Gastrocnemius medialis (tissue), 4 donors: ENCODE results near the gene YWHAH. TPM values are rescaled to one million over a fixed set of nuclear protein-coding genes. Genes with fewer than 3 reads are reported as not detected.

ENCODE experiments used
- ATAC-seq, 2 donors: fragments of 150-250 bp; one replicate each; pipeline ENCODE4 v1.9.1; 2016
- DNase-seq, 2 donors: peaks; one replicate each; pipeline ENCODE4 v3.0.0-alpha.2; 2019
- H3K27ac ChIP-seq, 4 donors: fragments of 200-600 bp; sonication (generic); 1 replicate in 1 of 4; 2 replicates in 3 of 4; pipeline ENCODE4 v1.5.1; 2016 to 2018; ENCODE audit warnings: mild to moderate bottlenecking in 2 of 4, moderate library complexity in 1 of 4
- H3K27me3 ChIP-seq, 3 donors: fragments of 200-600 bp; sonication (generic) in 2 of 3; 1 replicate in 1 of 3; 2 replicates in 2 of 3; pipeline versions ENCODE4 v1.5.1 to v1.6.0; 2016 to 2019; ENCODE audit warnings: mild to moderate bottlenecking in 1 of 3, moderate library complexity in 1 of 3
- H3K36me3 ChIP-seq, 2 donors: fragments of 200-600 bp; sonication (generic) in 1 of 2; one replicate each; pipeline ENCODE4 v1.5.1; 2017 to 2018
- H3K4me1 ChIP-seq, 2 donors: fragments of 200-600 bp; sonication (generic) in 1 of 2; one replicate each; pipeline ENCODE4 v1.5.1; 2016 to 2017; ENCODE audit warnings: mild to moderate bottlenecking in 2 of 2
- H3K4me3 ChIP-seq, 4 donors: fragments of 200-600 bp; sonication (generic) in 3 of 4; 1 replicate in 1 of 4; 2 replicates in 3 of 4; pipeline ENCODE4 v1.5.1; 2016 to 2019; ENCODE audit warnings: mild to moderate bottlenecking in 2 of 4
- H3K9me3 ChIP-seq, 3 donors: fragments of 200-600 bp; sonication (generic) in 2 of 3; 1 replicate in 1 of 3; 2 replicates in 2 of 3; pipeline ENCODE4 v1.5.1; 2016 to 2019
- CTCF ChIP-seq, 5 experiments: fragments of 450-650 bp in 3 of 5; fragments of 200-600 bp in 2 of 5; sonication (generic) in 2 of 5; IDR thresholded peaks in 4 of 5; conservative IDR thresholded peaks in 1 of 5; 1 replicate in 4 of 5; 2 replicates in 1 of 5; pipeline ENCODE4 v1.5.1; 2016 to 2019; ENCODE audit warnings: antibody characterized with exemption in 5 of 5, mild to moderate bottlenecking in 3 of 5, moderate library complexity in 3 of 5
- POLR2A ChIP-seq, 2 donors: fragments of 450-650 bp; IDR thresholded peaks; one replicate each; pipeline ENCODE4 v1.6.1; 2017; ENCODE audit warnings: antibody characterized with exemption in 2 of 2, mild to moderate bottlenecking in 2 of 2, moderate library complexity in 2 of 2
- in situ Hi-C, 4 donors: fragments of 200-750 bp; cut with MboI; loops; one replicate each; pipeline versions ENCODE4 v1.15.0 to v1.8.0; 2017; ENCODE audit warnings: low sequenced_read_pairs in 4 of 4
- intact Hi-C: fragments of 100-400 bp; cut with DNase I; formaldehyde crosslinking; loops from one replicate; pipeline ENCODE4 v1.15.1; 2023; ENCODE audit warnings: low total_unique reads
- total RNA-seq, 4 donors: library from RNA; depleted of rRNA; stranded (reverse); fragments of >200 nt; gene quantifications; one replicate each; pipeline versions ENCODE4 v1.1.0 to v1.2.3, GENCODE V29; 2016

Gene YWHAH
- total RNA-seq, 4 donors from 2014 or later, result 26.6 to 65.8 (median 45.7) TPM

GRCh38 chr22:31968022-31968421 lies 23.7 kb downstream of the YWHAH start:
- DNase-seq (no peak), ATAC-seq (no peak)
- Histone ChIP-seq H3K4me1 (peaks cover 0 to 11% of the 10 kb centered on the region in 2 donors), H3K36me3 (no peaks in the 10 kb centered on the region), H3K27ac (no peak overlapping the region), H3K9me3 (no peaks in the 10 kb centered on the region), H3K4me3 (no peak overlapping the region), H3K27me3 (no peaks in the 10 kb centered on the region)
- in situ Hi-C loops (loop anchor here in 1 of 4 donors (25.0 kb wide), 1 partner anchor 494 kb away; the partner anchor contains the start of genes BPIFC and FBXO7), intact Hi-C loops (no loop called here)
- TF ChIP-seq CTCF (IDR thresholded peaks at IDR 0.05 in 4 of 5, conservative IDR thresholded peaks at IDR 0.05 in 1 of 5), result no peak
- no peak for TF ChIP-seq POLR2A (IDR thresholded peaks at IDR 0.05)

GRCh38 chr22:31969789-31970489 lies 25.6 kb downstream of the YWHAH start:
- TF ChIP-seq POLR2A (IDR thresholded peaks at IDR 0.05), result no peak
- TF ChIP-seq CTCF (IDR thresholded peaks at IDR 0.05 in 4 of 5, conservative IDR thresholded peaks at IDR 0.05 in 1 of 5), result peak in 1 of 5 experiments; percentile 15
- ATAC-seq, result peak; percentile 83 to 85
- peak; percentile 26 to 52 for DNase-seq
- peaks cover 0 to 11% of the 10 kb centered on the region in 2 donors for H3K4me1 ChIP-seq
- in situ Hi-C loops, result loop anchor here in 2 of 4 donors (10.0 to 25.0 kb wide), 2 partner anchors 115 to 492 kb away; partner anchors contain the start of genes BPIFC (in 1 of the 2) and FBXO7 (in 1 of the 2)
- intact Hi-C loops, result loop anchor here (1.0 to 2.0 kb wide), 3 partner anchors 25 to 505 kb away; partner anchors contain the start of genes FBXO7 and YWHAH
- H3K27me3 ChIP-seq, result no peaks in the 10 kb centered on the region
- H3K27ac ChIP-seq, result no peak overlapping the region
- no peaks in the 10 kb centered on the region for H3K9me3 ChIP-seq
- H3K4me3 ChIP-seq, result peak overlapping the region; percentile 41 to 52 (median 46)
- H3K36me3 ChIP-seq, result no peaks in the 10 kb centered on the region

- in situ Hi-C loops, result loop anchor here in 2 of 4 donors (10.0 to 25.0 kb wide), 2 partner anchors 114 to 492 kb away; partner anchors contain the start of genes BPIFC (in 1 of the 2) and FBXO7 (in 1 of the 2)
- intact Hi-C loops, result loop anchor here (1.0 to 2.0 kb wide), 3 partner anchors 26 to 504 kb away; partner anchors contain the start of genes FBXO7 and YWHAH
- Histone ChIP-seq H3K4me3 (peak overlapping the region; percentile 41 to 52 (median 46)), H3K36me3 (no peaks in the 10 kb centered on the region), H3K27ac (no peak overlapping the region), H3K27me3 (no peaks in the 10 kb centered on the region), H3K9me3 (no peaks in the 10 kb centered on the region), H3K4me1 (peaks cover 0 to 11% of the 10 kb centered on the region in 2 donors)
- peak; percentile 39 to 65 for DNase-seq
- ATAC-seq, result peak; percentile 94
- TF ChIP-seq POLR2A (IDR thresholded peaks at IDR 0.05) (no peak), CTCF (IDR thresholded peaks at IDR 0.05 in 4 of 5, conservative IDR thresholded peaks at IDR 0.05 in 1 of 5) (peak; percentile 82 to 96 (median 88))
Observed at GRCh38 chr22:31970490-31971444, 26.4 kb downstream of the YWHAH start.

- in situ Hi-C loops, result loop anchor here in 2 of 4 donors (10.0 to 25.0 kb wide), 2 partner anchors 113 to 490 kb away; partner anchors contain the start of genes BPIFC (in 1 of the 2) and FBXO7 (in 1 of the 2)
- TF ChIP-seq POLR2A (IDR thresholded peaks at IDR 0.05) (no peak), CTCF (IDR thresholded peaks at IDR 0.05 in 4 of 5, conservative IDR thresholded peaks at IDR 0.05 in 1 of 5) (no peak)
- H3K9me3 ChIP-seq, result no peaks in the 10 kb centered on the region
- no peaks in the 10 kb centered on the region for H3K27me3 ChIP-seq
- no peak overlapping the region for H3K27ac ChIP-seq
- ATAC-seq (no peak), DNase-seq (no peak)
- intact Hi-C loops, result no loop called here
- H3K4me1 ChIP-seq, result peaks cover 0 to 11% of the 10 kb centered on the region in 2 donors
- H3K4me3 ChIP-seq, result no peak overlapping the region
- H3K36me3 ChIP-seq, result no peaks in the 10 kb centered on the region
Observed at GRCh38 chr22:31972180-31972579, 27.8 kb downstream of the YWHAH start.
